Panc1 (cell line): ENCODE results near the gene PIAS1. TPM values are rescaled to one million over a fixed set of nuclear protein-coding genes. Genes with fewer than 3 reads are reported as not detected.
A peak's percentile ranks its signal among the peaks of the same experiment; 100 is the strongest.

ENCODE experiments used
- ATAC-seq: fragments of 200-7000 bp; cut with Tn5 transposase; 2 replicates; pipeline ENCODE4 v1.9.1; 2020; ENCODE audit warnings: mild to moderate bottlenecking, moderate library complexity
- BruUV-seq: library from RNA; stranded (reverse); fragments of 400-500 nt; replicated peaks from 2 replicates; lab custom pipeline; 2021; lab: Mats Ljungman, UMichigan
- CTCF ChIA-PET: fragments of 300-600 bp; sonication (Branson Sonifier 250); formaldehyde crosslinking; loops from one replicate; lab custom pipeline; 2022; ENCODE audit warnings: antibody characterized with exemption; lab: Charles Lee
- POLR2A ChIA-PET: fragments of 300-600 bp; sonication (Branson Sonifier 250); formaldehyde crosslinking; loops from one replicate; lab custom pipeline; 2022; ENCODE audit warnings: antibody characterized with exemption; lab: Charles Lee
- DNase-seq: peaks from one replicate; pipeline ENCODE4 v3.0.0-alpha.2; 2010; ENCODE audit warnings: low read depth, low spot score
- H3K27ac ChIP-seq: 2 replicates; pipeline ENCODE4 v1.5.1; 2011; ENCODE audit warnings: mild to moderate bottlenecking, low read length, inconsistent platforms
- H3K27me3 ChIP-seq: fragments of 200-500 bp; sonication (Bioruptor generic); 2 replicates; pipeline ENCODE4 v1.6.0; 2014; ENCODE audit warnings: low read length, inconsistent platforms; ENCODE audit not compliant: control insufficient read depth, insufficient read depth
- H3K36me3 ChIP-seq: fragments of 200-500 bp; sonication (Bioruptor generic); 2 replicates; pipeline ENCODE4 v1.5.1; 2014; ENCODE audit warnings: inconsistent platforms, mild to moderate bottlenecking, low read length, moderate library complexity; ENCODE audit not compliant: control insufficient read depth, insufficient read depth
- H3K4me1 ChIP-seq: 2 replicates; pipeline ENCODE4 v1.5.1; 2011; ENCODE audit warnings: inconsistent platforms, mild to moderate bottlenecking, low read length, moderate library complexity; ENCODE audit not compliant: control insufficient read depth, insufficient read depth
- H3K4me3 ChIP-seq, 2 experiments: 2 replicates each; pipeline ENCODE4 v1.5.1; 2011 to 2012; ENCODE audit warnings: low read depth in 2 of 2, low read length in 2 of 2, mild to moderate bottlenecking in 2 of 2, inconsistent platforms in 1 of 2, moderate library complexity in 1 of 2
- H3K9me3 ChIP-seq: fragments of 200-500 bp; sonication (Bioruptor generic); 2 replicates; pipeline ENCODE4 v1.5.1; 2014; ENCODE audit warnings: low read depth, mild to moderate bottlenecking, inconsistent platforms, low read length, moderate library complexity; ENCODE audit not compliant: control insufficient read depth, insufficient read depth
- POLR2AphosphoS5 ChIP-seq: IDR thresholded peaks from 2 replicates; pipeline ENCODE4 v1.6.1; 2012; ENCODE audit warnings: mild to moderate bottlenecking, low read depth, low read length, moderate library complexity
- SIN3A ChIP-seq: IDR thresholded peaks from 2 replicates; pipeline ENCODE4 v1.6.1; 2012; ENCODE audit warnings: low read depth, mild to moderate bottlenecking, low read length, moderate library complexity, borderline replicate concordance; ENCODE audit not compliant: insufficient read depth
- TCF7L2 ChIP-seq: IDR thresholded peaks from 2 replicates; pipeline ENCODE4 v1.6.1; 2011; ENCODE audit warnings: mild to moderate bottlenecking, low read depth, low read length, inconsistent platforms
- in situ Hi-C: cut with HindIII; loops from 2 replicates; pipeline ENCODE4 v1.10.0; 2016; ENCODE audit warnings: low sequenced_read_pairs, low pct_unique_long_range_greater_than_20kb
- intact Hi-C: fragments of 100-400 bp; cut with micrococcal nuclease; formaldehyde crosslinking; loops from one replicate; pipeline ENCODE4 v1.10.0; 2022; ENCODE audit not compliant: unreplicated experiment
- total RNA-seq: library from RNA; stranded (reverse); gene quantifications from one replicate; pipeline ENCODE4 v1.2.1, GENCODE V29; 2021; ENCODE audit not compliant: unreplicated experiment
- TF ChIP-seq, protein P1 (sequence below), 2 experiments: IDR thresholded peaks; 2 replicates each; pipeline ENCODE4 v1.6.1; 2011 to 2012; ENCODE audit warnings: low read depth in 2 of 2, control low read depth in 1 of 2, low read length in 1 of 2, mild to moderate bottlenecking in 1 of 2, moderate library complexity in 1 of 2; ENCODE audit not compliant: insufficient read depth in 1 of 2
- TF ChIP-seq, protein P2 (sequence below): fragments of 450-650 bp; IDR thresholded peaks from 2 replicates; pipeline ENCODE4 v1.5.1; 2017; ENCODE audit warnings: mild to moderate bottlenecking

Gene PIAS1
- total RNA-seq, 1 experiment from 2014 or later: 44.5 TPM

DNA sequence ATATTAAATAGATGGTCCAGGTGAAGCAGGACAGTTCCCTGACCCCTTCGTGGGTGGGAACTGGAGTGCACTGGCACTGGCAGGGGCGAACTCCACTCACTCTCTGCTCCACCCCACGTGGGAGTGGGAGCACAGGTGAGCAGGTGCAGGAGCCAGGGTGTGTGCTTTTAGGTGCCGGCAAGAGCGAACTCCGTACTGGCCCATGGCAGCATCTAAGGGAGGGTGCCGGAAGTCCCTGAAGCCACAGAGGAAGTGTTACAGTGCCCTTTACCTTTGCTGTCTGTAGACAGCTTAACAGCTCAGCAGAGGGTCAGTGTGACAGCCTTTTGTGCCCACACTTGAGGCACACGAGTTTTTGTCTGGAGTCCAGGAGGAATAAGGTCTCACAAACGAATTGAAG is 26.7 kb upstream of the PIAS1 start:
- no peak for ATAC-seq
- Histone ChIP-seq H3K4me3 (no peak overlapping the region), H3K9me3 (no peaks in the 10 kb centered on the region), H3K27ac (no peak overlapping the region; the same call in 1 of the 2 replicates), H3K36me3 (no peaks in the 10 kb centered on the region), H3K27me3 (no peaks in the 10 kb centered on the region), H3K4me1 (no peaks in the 10 kb centered on the region)
- no TSS peak for BruUV-seq
- ChIA-PET CTCF (no interaction called here), POLR2A (no interaction called here)
- intact Hi-C loops (no loop called here), in situ Hi-C loops (no loop called here)
- TF ChIP-seq TCF7L2: no peak
- TF ChIP-seq SIN3A: no peak
- no peak for TF ChIP-seq POLR2AphosphoS5
- no peak for DNase-seq

DNA sequence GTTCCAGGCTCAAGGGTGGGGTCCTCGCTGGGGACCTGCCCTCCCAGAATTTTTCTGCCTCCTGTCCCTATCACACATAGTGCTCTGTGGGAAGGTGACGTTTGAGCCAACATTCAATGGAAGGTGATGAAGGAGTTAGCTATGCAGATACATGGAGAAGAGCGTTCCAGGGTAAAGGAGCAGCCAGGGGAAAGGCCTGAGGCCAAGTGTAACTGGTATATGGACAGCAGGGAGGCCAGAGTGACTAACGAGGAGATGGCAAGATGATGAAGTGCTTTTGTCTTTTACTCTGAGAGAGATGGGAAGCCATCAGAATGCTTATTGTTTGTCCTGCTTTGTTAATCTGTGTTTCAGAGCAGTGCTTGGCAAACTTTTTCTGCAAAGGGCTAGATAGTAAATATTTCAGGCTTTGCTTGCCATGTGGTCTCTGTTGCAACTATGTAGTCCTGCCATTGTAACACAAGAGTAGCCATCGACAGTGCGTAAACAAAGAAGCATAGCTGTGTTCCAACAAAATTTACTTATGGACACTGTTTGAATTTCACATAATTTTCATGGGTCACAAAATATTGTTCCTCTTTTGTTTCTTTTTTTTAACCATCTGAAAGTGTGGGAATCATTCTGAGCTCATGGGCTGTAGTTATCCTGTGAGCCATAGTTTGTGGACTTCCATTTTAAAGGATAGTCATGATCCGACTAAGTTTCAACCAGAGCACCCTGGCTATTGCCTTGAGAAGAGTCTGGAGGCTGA is 25.8 kb upstream of the PIAS1 start:
- POLR2A ChIA-PET: interaction anchor here (0.6 kb wide), 1 partner anchor 118 kb away, joined by 3 read pairs; no protein-coding TSS in a partner anchor
- in situ Hi-C loops: no loop called here
- no peaks in the 10 kb centered on the region for H3K27me3 ChIP-seq
- no peak for DNase-seq
- no peaks in the 10 kb centered on the region for H3K9me3 ChIP-seq
- no peaks in the 10 kb centered on the region for H3K4me1 ChIP-seq
- H3K4me3 ChIP-seq: no peak overlapping the region
- H3K36me3 ChIP-seq: no peaks in the 10 kb centered on the region
- CTCF ChIA-PET: no interaction called here
- no peak for ATAC-seq
- intact Hi-C loops: no loop called here
- TF ChIP-seq, protein P1, sequence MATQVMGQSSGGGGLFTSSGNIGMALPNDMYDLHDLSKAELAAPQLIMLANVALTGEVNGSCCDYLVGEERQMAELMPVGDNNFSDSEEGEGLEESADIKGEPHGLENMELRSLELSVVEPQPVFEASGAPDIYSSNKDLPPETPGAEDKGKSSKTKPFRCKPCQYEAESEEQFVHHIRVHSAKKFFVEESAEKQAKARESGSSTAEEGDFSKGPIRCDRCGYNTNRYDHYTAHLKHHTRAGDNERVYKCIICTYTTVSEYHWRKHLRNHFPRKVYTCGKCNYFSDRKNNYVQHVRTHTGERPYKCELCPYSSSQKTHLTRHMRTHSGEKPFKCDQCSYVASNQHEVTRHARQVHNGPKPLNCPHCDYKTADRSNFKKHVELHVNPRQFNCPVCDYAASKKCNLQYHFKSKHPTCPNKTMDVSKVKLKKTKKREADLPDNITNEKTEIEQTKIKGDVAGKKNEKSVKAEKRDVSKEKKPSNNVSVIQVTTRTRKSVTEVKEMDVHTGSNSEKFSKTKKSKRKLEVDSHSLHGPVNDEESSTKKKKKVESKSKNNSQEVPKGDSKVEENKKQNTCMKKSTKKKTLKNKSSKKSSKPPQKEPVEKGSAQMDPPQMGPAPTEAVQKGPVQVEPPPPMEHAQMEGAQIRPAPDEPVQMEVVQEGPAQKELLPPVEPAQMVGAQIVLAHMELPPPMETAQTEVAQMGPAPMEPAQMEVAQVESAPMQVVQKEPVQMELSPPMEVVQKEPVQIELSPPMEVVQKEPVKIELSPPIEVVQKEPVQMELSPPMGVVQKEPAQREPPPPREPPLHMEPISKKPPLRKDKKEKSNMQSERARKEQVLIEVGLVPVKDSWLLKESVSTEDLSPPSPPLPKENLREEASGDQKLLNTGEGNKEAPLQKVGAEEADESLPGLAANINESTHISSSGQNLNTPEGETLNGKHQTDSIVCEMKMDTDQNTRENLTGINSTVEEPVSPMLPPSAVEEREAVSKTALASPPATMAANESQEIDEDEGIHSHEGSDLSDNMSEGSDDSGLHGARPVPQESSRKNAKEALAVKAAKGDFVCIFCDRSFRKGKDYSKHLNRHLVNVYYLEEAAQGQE (IDR thresholded peaks at IDR 0.05; ENCODE audit: insufficient read depth in 1 of 2, low read depth in 2 of 2, low read length in 1 of 2): no peak
- TF ChIP-seq POLR2AphosphoS5: no peak
- TF ChIP-seq, protein P2, sequence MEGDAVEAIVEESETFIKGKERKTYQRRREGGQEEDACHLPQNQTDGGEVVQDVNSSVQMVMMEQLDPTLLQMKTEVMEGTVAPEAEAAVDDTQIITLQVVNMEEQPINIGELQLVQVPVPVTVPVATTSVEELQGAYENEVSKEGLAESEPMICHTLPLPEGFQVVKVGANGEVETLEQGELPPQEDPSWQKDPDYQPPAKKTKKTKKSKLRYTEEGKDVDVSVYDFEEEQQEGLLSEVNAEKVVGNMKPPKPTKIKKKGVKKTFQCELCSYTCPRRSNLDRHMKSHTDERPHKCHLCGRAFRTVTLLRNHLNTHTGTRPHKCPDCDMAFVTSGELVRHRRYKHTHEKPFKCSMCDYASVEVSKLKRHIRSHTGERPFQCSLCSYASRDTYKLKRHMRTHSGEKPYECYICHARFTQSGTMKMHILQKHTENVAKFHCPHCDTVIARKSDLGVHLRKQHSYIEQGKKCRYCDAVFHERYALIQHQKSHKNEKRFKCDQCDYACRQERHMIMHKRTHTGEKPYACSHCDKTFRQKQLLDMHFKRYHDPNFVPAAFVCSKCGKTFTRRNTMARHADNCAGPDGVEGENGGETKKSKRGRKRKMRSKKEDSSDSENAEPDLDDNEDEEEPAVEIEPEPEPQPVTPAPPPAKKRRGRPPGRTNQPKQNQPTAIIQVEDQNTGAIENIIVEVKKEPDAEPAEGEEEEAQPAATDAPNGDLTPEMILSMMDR: no peak
- peak overlapping the region; percentile 24; the same call in 1 of the 2 replicates for H3K27ac ChIP-seq
- no TSS peak for BruUV-seq

DNA sequence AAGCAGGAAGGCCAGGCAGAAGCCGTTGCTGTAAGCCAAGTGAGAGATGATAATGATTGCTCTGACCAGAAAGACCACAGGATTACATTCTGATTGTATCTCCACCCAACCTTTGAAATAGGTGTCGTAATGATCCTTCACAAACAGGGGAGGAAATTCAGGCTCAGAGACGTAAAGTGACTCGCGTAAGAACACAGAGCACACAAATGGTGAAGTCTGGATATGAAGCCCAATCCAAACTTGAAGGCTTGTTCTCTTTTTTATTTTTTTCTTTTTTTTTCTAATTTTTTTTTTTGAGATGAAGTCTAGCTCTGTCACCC is 25.3 kb upstream of the PIAS1 start:
- in situ Hi-C loops (no loop called here), intact Hi-C loops (no loop called here)
- peak overlapping the region; percentile 24; the same call in 1 of the 2 replicates for H3K27ac ChIP-seq
- ChIA-PET CTCF (no interaction called here), POLR2A (interaction anchor here (0.6 kb wide), 1 partner anchor 118 kb away, joined by 3 read pairs; no protein-coding TSS in a partner anchor)
- no peak overlapping the region for H3K4me3 ChIP-seq
- no peaks in the 10 kb centered on the region for H3K4me1 ChIP-seq
- H3K9me3 ChIP-seq: no peaks in the 10 kb centered on the region
- TF ChIP-seq POLR2AphosphoS5: no peak
- TF ChIP-seq, protein P1 (IDR thresholded peaks at IDR 0.05; ENCODE audit: insufficient read depth in 1 of 2, low read depth in 2 of 2, low read length in 1 of 2): no peak
- TF ChIP-seq, protein P2: no peak
- TF ChIP-seq TCF7L2: no peak
- TF ChIP-seq SIN3A: no peak
- no peak for DNase-seq
- no TSS peak for BruUV-seq
- no peaks in the 10 kb centered on the region for H3K36me3 ChIP-seq
- H3K27me3 ChIP-seq: no peaks in the 10 kb centered on the region
- no peak for ATAC-seq
